ENCODE measurements around the gene BRAF. TPM values are rescaled to one million over a fixed set of nuclear protein-coding genes. Genes with fewer than 3 reads are reported as not detected.
A peak's percentile ranks its signal among the peaks of the same experiment; 100 is the strongest.
"Not testable (repeated sequence)": the region's sequence is repeated elsewhere in the genome, so short reads cannot be mapped to it uniquely, and the experiment has no call there.

BRAF gene
- total and polyA plus RNA-seq, 8 donors, result 24.5 to 35.9 (median 29.6) TPM

GRCh38 chr7:140677496-140677895, 247.2 kb downstream of the BRAF start:
- no peak for ATAC-seq
- intact Hi-C loops (cut with DNase I), result no loop called here
- peaks cover 3 to 29% of the 10 kb centered on the region in 2 donors for H3K4me1 ChIP-seq
- no peak overlapping the region for H3K4me3 ChIP-seq
- peaks cover 0 to 43% of the 10 kb centered on the region in 2 donors for H3K36me3 ChIP-seq
- no peaks in the 10 kb centered on the region for H3K27me3 ChIP-seq
- no peaks in the 10 kb centered on the region for H3K9me3 ChIP-seq
- H3K27ac ChIP-seq, result no peak overlapping the region
- DNase-seq, result no peak
- no peak for TF ChIP-seq CTCF (IDR thresholded peaks at IDR 0.05)

DNA sequence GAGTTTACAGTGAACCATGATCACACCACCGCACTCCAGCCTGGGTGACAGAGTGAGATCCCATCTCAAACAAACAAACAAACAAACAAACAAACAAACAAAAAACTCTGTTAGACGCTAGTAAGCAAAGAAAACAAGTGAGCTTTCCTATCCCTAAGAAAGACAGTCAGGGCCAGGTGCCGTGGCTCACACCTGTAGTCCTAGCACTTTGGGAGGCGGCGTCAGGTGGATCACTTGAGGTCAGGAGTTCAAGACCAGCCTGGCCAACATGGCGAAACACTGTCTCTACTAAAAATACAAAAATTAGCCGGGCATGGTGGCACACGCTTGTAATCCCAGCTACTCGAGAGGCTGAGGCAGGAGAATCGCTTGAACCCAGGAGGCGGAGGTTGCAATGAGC, 247.8 kb downstream of the BRAF start:
- ATAC-seq; H3K4me3 ChIP-seq; H3K9me3 ChIP-seq; H3K27me3 ChIP-seq; DNase-seq; intact Hi-C loops (cut with DNase I); H3K27ac ChIP-seq: not testable (repeated sequence)
- Histone ChIP-seq H3K36me3 (peaks cover 0 to 40% of the 10 kb centered on the region in 2 donors), H3K4me1 (peaks cover 3 to 34% of the 10 kb centered on the region in 2 donors)

DNA sequence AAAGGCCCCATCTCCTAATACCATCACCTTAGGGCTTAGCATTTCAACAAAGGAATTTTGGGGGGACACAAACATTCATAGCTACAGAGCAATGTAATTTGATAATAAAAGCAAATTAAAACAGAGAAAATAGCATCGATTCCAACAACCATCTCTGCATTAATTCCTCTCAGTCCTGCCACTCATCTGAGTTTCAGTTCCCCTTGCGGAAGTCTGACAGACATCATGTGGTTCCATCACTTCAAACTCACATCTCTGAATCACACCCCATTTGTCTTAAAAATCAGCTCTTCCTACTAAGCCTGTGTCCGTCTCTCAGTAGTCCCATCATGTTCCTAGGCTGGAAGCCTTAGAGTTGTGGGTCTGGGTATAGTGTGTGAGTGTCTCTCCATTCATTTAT, 248.4 kb downstream of the BRAF start:
- DNase-seq, result no peak
- TF ChIP-seq CTCF (IDR thresholded peaks at IDR 0.05), result no peak
- no peak for ATAC-seq
- Histone ChIP-seq H3K4me3 (no peak overlapping the region), H3K4me1 (peaks cover 3 to 34% of the 10 kb centered on the region in 2 donors), H3K36me3 (peaks cover 0 to 33% of the 10 kb centered on the region in 2 donors), H3K27me3 (no peaks in the 10 kb centered on the region), H3K27ac (peak overlapping the region in 1 of 2 donors; percentile 7), H3K9me3 (no peaks in the 10 kb centered on the region)
- intact Hi-C loops (cut with DNase I), result no loop called here

DNA sequence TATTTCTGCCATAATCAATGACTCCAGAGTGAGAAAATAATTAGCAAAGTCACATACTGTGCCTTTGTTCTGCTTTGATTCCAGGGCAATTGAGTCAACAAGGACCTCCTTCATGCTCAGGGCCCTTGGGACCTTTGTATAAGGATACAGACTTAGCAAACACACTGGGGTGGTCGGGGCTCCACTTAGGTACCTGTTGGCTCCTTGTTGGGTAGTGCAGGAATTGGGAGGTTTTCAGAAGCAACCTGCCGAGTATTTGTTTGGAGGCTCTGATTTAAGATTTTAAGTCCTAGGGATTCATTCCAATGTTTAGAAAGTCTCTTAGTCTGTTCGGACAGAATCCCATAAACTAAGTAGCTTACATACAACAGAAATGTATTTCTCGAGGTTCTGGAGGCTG, 249.0 kb downstream of the BRAF start:
- H3K36me3 ChIP-seq, result peaks cover 0 to 30% of the 10 kb centered on the region in 2 donors
- H3K4me3 ChIP-seq, result no peak overlapping the region
- peak overlapping the region in 1 of 2 donors; percentile 29 for H3K27ac ChIP-seq
- no peaks in the 10 kb centered on the region for H3K9me3 ChIP-seq
- DNase-seq (no peak), ATAC-seq (no peak)
- H3K27me3 ChIP-seq, result no peaks in the 10 kb centered on the region
- no peak for TF ChIP-seq CTCF (IDR thresholded peaks at IDR 0.05)
- H3K4me1 ChIP-seq, result peaks cover 3 to 34% of the 10 kb centered on the region in 2 donors
- intact Hi-C loops (cut with DNase I), result no loop called here

- no peaks in the 10 kb centered on the region for H3K27me3 ChIP-seq
- peak; percentile 12 for ATAC-seq
These were observed 249.6 kb downstream of the BRAF start for GRCh38 chr7:140674899-140675701.

More at GRCh38 chr7:140674899-140675701, 249.6 kb downstream of the BRAF start:
- H3K4me1 ChIP-seq, result peaks cover 3 to 34% of the 10 kb centered on the region in 2 donors
- peak in 1 of 4 donors; percentile 33 for DNase-seq
- peaks cover 0 to 23% of the 10 kb centered on the region in 2 donors for H3K36me3 ChIP-seq
- peak overlapping the region in 1 of 2 donors; percentile 29 for H3K27ac ChIP-seq
- no peak overlapping the region for H3K4me3 ChIP-seq
- intact Hi-C loops (cut with DNase I), result no loop called here
- no peaks in the 10 kb centered on the region for H3K9me3 ChIP-seq
- TF ChIP-seq CTCF (IDR thresholded peaks at IDR 0.05), result no peak
